Stimulated activated CD4-positive, alpha-beta T cell treated with anti-CD3 and anti-CD28 coated beads, TNF-alpha, amount 100 ng/mL, for 1 hour (primary cell): ENCODE measurements around the gene PTPRO.

Experiments used
- DNase-seq, 3 donors: peaks; one replicate each; pipeline ENCODE4 v3.0.0-alpha.2; 2020; ENCODE audit warnings: low read depth in 3 of 3, low spot score in 1 of 3

PTPRO gene

DNA sequence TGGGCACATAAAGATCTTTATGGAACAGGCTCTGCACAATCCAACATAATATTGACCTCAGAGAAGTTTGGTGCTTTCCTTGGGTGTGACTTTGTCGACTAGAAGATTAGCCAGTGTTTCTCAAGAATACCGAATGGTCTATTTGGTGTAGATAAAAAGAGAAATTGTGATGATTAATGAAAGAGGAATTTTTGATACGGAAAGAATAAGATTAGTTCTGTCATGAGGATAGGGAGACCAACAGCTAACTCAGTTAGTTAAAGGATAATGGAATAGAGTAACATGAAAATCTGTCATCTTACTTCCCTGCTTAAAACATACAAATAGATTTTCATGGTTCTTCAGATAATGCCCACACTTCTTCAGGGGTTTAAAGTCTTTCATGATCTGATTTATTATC is 24.2 kb downstream of the PTPRO start:
- DNase-seq: no peak

DNA sequence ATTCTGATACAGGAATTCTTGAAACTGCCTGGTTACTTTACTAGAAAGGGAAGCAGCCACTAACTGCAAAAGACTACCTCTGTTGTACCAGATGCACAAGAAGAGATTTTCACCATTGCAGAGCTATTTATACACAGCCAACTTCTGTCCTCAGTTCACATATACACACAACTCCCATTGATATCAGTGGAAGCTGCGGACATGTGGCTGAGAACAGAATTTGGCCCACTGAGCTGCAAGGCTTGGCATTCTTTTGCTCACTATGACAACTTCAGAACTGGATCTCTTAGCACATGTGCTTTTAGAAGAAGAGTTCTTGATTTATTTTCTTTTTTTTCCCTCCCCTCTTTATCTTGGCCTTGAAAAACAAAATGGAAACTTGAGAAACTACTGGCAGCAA is 28.3 kb downstream of the PTPRO start:
- DNase-seq: no peak

DNA sequence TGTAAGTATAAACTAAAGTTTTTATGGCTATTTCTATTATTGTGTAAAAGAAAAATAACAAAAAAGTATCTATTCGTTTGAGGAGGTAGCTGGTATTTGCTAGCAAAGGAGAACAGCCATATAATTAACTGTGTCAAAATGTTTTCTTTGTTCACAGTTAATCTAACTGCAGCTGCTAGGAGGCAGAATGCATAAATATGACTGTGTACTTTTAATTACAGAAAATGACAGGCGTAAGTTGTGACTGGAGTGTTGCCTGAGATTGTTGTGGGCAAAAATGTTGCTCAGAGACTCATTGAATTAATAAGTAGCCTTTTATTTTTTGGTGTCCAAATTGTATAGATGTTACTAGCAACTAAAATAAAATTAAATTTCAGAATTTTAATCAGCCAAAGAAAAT is 33.5 kb downstream of the PTPRO start:
- DNase-seq: no peak

DNA sequence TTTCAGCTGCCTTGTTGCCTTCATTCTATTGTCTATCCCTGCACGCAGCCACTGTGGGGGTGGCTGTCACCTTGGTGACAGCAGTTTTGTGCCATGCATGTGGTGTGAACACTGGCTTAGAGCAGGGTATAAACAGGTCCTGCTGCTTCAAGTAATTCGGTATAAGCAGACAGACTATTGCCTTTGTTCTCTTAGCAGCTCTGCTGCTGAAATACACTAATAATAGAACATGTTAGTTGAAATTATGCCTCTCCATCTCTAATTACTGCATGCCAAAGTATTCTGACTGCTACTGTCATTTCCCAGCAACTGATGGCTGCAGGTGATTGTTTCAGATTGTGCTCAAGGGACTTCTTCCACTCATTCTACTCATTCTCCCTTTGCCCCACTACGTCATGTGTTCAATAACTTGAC is 34.6 kb downstream of the PTPRO start:
- no peak for DNase-seq

DNA sequence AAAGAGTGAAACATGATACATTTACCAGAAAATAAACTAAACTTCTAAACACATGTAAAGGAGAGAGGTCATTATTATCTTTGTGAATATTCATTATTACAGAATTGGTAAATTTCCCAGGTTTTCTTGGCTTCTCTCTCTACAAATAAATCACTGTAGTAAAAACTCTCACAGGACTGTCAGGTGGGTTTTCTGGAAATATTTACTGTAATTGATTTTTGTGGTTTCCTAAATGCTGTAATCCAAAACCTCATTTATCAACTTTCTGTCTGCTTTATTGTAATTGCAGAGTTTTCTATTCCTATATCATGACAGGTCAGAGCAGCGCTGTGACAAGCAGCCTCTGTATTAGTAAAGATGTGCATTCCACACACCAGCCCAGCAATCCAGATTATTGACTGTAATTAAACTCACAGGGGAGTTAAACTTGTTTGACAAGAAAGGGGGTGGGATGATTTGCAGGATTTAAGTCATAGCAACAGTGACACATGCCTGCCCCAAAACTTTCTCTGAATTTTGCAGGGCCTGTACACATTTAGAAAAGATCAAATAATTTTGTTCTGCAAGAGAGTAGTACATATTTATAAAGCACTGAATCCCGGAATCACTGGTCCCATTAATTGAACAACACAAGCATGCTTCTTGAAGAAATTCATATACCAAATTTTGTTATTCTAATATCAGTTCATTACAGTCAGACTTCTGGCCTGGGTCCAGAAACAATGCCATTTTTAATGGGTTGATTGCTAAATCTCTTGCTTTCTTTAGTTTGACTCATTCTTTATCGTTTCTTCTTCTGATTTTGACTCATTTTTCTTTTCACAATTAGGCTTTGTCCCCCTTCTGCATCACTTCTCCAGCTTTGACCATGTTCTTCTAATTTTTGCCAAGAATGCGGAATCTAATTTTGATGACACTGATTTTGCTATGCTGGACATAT is 42.2 kb downstream of the PTPRO start:
- DNase-seq: no peak

DNA sequence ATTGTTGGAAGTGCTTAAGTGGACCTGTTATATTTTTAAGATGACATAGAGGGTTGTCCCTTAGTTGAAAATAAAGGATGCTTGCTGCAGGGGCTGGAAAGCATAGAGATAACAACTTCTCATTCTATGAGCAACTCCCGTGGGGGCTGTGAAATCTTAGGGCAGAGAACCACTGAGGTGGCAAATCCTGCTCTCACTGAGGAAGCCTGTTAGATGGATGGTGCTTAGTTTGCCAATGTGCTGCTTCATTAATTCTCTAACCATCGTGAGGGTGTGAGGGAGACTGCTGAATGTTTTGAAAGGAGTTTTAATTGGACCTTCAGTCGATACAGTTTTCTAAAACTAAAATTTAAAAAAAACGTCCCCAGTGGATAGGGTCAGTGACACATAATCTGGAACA is 46.5 kb downstream of the PTPRO start:
- no peak for DNase-seq

DNA sequence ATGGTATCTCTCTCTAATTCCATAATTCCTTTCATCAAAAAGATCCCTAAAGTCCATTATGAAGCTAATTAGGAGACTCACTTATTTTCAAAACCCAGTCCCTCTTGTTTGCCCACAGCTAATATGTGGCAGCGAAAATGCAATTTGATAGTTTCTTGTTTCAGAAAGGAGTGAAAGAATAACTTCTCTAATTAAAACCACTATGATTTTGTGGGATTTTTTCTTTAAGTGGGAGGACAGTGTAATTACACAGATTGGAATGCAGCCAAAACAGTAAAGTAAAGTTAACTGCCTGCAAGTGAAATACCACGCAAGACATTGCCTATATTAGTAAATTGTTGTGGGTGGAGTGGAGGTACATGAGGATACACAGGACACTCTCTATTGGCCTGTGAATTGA is 50.0 kb downstream of the PTPRO start:
- no peak for DNase-seq

DNA sequence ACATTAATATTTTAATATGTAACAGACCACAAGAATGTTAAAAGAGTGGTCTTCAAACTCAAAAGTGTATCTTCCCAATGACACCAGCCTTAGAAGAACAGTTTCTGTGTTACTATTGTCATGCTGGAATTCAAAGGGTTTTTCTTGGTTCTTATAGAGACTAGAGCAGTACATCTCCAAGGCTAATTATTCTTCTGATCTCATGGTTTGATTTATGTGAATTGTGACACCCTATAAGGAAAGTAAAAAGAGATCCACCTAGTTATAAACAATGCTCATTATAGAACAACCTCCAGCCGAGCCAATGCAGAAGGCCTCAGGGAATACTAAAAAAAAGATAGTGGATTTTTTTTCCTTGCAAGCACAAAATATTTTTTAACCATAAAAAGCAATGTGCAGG is 65.5 kb downstream of the PTPRO start:
- no peak for DNase-seq

DNA sequence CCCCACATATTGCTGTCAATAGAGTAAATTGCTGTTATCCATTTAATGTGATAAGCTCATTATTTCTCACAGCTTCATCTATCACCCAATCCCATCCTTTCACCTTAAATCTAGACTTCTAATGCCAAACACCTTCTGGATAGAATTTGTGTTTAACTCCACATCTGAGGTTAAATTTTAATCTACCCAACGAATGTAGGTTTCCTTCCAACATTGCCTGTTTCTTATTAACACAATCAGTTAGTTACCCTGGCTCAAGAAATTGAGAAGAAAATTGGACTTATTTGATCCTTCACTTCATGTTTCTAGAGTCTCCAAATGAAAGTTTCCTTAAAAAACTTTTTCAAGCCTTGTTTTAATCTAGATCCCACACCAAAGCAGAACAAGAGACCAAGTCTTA is 67.3 kb downstream of the PTPRO start:
- no peak for DNase-seq

DNA sequence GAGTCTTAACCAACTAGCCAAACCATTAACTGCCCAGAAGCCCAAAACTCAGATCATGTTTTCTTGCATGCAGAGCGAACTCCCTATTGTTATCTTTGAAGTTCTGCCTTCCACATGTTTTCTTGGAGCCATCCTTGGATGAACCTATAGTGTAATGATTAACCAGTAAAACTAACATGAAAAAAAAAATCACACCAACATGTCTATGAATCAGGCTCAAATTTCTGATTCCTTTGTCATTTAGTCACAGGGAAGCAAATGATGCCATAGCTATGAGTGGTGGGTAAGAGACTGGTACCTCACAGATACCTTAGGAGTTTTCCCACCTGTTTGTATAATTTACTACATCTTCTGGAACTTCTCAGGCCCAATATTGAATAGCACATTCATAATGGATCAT is 70.7 kb downstream of the PTPRO start:
- no peak for DNase-seq

DNA sequence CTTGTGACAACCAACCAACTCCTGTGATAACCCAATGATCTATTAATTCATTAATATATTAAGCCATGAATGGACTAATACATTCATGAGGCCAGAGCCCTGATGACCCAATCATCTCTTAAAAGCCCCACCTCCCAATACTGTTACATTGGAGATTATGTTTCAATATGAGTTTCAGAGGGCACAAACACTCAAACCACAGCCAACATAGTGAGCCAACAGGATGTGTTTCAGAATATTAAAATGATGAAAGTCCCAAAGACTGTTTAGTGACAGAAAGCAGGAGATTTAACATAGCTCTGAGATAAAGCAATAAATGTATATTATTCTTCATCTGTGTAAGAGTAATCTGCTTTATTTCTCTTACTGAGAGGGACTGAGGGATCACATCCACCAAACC is 71.7 kb downstream of the PTPRO start:
- DNase-seq: no peak

DNA sequence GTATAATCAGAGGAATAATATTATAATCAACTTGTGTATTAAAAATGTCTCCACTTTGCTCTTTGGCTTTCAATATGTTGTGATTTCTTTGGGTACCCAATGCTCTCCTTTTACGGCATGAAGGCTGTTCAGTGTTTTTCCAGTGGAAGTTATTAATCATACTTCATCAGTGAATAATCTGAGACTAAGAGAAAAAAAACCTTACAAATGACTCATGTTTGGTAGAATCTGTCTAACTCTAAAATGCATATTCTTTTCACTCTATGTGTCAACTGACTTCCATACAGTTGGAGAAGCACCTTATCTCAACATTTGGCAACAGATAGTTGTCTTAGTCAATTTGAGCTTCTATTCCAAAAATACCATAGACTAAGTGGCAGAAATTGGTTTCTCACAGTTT is 82.2 kb downstream of the PTPRO start:
- DNase-seq: no peak

DNA sequence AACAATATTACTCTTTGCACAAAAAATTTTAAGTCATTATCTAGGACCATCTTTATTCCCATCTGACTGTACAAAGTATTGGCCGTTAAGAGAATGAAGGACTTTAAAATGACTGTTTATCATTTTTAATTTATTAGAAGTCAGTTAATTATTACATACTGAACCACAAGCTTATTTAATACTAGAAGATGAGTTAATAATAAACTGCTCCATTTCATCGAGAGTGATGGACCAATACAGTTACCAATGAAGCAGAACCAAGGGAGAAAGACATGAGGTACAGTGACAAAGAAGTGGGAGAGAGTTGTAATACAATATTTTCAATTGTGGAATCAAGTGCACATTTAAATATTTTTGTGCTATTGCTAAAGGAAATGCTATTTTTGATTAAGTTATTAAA is 83.3 kb downstream of the PTPRO start:
- DNase-seq: no peak

DNA sequence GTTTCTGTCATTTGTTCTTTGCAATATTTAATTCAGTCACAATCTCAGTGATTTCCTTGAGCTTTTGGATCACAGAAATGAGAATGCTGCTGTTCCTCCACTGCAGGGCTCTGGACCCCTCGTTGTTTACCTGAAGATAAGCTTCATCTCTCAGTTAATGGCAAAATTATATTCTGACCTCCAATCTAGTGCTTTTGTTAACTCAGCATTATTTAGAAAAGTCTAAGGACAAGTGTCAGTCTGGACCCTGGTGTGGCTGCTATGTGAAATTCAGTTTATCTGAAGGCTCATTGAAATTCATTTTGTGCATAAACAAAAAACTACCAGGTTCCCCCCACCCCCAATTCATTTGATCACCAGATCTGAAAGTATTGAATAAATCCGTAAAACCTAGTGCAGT is 84.7 kb downstream of the PTPRO start:
- DNase-seq: no peak

DNA sequence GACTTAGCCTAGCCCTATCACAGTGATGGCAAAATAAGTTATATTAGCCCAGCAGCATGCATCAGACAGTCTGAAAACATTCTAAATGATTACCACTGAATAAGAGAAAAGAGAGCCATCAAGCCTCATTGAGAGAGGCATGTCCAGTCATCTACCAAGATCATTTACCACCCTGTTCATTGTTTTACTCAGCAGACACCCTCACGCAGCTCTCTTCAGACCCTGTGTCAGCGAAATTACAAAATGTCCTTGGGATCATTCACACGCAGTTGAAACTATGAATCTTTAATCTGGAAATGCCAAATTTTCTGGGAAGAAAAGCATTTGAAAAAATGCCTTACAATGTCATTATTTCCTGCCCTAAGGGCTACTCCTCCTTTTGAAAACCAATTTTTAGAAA is 89.5 kb downstream of the PTPRO start:
- DNase-seq: no peak

DNA sequence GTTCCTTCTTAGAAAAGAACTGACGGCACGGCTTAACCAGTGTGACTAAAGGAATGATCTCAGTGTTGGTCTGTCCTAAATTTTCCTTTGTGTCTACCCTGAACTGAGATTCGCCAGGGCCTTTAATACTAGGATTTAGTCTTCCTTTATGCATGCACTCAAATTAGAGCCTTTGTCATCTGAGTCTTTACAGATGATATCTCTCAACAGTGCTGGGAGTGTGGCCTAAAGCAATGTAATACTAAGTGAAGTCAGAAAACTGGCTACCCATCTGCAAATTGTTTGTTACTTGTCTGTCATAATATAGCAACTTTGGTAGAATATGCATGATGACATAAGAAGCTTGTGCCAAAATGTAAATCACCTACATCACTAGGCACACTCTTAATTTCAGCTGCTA is 95.4 kb downstream of the PTPRO start:
- no peak for DNase-seq

DNA sequence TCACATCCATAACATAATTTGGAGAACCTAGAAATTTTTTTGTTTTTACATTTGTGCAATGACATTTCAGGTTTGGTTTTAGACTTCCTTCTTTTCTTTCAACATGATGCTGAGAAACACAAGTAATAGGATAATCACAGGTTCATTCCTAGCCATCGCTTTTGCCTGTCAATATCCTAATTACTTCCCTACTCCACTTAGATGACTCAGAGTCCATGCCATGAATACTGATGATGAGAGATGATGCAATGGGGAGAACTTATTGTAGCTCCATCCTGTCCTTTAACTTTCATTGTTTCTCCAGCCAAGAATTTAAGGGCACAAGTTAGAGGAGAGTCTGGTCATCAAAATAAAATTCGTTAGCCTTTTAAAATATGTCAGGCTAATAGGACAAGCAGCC is 101.3 kb downstream of the PTPRO start:
- DNase-seq: no peak

DNA sequence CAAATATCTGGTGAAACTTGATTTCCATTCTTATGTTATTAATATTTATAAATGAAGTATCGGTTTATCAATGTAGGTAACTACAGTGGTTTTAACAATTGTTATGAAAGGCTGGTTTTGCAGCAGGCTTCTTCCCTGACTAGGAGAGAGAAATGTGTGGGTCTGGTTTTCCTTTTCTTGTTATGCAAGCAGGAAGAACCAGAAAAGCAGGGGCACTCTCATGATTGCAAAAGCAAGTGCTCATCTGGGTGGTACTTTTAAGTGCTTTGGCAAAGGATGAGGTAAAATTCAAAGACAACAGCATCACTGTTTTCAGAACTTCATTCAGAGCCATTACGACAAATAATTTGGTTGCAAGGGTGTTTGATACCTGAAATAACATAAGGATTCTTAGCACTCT is 105.6 kb downstream of the PTPRO start:
- DNase-seq: no peak

DNA sequence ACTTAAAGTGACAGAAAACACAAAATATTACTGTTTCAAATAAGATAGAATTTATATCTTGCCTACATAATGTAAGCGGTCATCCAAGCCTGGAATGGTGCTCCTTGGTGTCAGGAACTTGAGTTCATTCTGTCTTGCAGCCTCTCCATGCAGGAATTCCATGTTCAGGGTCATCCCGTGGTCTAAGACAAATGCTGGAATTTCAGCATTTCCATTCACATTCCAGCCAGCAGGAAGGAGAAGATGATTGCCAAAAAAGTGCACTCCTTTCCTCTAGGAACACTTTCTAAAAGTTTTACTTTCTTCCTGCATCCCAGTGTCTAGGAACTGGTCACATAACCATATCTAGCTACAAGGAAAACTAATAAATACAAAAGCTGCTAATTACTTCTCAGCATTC is 106.3 kb downstream of the PTPRO start:
- no peak for DNase-seq

DNA sequence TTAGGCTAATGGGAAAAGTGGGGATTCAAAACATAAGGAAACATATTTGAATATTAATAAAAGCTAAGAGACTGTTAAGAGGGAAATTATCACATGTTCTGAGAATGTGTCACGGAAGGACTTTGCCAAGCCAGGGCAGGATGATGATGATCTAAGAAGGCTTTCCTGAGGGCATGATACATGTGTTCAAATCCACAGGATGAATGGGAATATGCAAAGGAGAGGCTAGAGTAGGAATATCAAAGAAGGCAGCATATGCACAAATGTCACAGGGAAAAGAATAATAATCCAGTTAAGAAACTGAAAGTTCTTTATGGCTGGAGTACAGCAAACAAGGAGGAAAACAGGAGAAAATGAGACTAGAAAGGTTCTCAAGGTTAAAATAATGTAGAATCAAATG is 107.0 kb downstream of the PTPRO start:
- DNase-seq: no peak

DNA sequence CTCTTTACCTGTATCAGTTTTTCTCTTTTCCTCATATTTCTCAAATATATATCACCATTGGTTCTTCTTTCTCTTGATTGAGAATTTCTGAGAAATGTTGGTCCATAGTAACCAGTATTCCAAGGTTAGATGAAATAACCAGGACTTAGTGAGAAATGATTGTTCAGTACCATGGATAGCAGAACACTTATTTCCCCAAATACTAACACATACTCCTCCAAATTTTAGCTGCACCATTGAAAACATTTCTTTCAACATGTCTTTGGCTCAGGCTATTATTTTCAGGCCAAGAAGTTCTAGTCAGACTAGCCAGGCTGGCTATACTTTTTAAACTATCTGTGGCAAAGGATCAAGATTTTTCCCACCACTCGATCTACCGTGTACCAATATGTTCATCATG is 113.3 kb downstream of the PTPRO start:
- no peak for DNase-seq

DNA sequence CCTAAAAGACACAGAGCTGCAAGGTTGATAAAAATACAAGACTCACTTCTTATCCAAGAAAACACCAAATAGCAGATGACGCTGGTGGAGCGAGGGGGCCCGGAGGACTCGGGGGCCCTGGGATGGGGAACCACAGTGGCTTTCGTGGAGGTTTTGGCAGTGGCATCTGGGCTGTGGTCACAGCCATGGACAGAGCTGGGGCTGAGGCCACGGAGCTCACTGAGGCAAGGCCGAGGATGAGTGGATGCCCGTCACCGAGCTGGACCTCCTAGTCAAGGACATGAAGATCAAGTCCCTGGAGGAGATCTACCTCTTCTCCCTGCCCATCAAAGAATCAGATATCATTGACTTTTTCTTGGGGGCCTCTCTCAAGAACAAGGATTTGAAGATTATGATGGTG is 117.2 kb downstream of the PTPRO start:
- DNase-seq: no peak

DNA sequence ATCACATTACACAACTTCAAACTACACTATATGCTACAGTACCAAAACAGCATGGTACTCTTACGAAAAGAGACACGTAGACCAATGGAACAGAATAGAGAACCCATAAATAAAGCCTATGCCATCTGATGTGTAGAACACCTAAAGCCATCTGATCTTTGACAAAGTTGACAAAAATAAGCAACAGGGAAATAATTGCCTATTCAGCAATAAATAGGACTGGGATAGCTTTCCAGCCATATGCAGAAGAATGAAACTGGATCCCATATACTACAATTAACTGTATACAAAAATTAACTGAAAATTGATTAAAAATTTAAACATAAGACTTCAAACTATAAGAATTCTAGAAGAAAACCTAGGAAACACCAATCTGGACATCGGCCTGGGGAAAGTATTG is 120.7 kb downstream of the PTPRO start:
- no peak for DNase-seq
